GM21786 (cell line): ENCODE results near the gene KANK4.

Source experiments
- ATAC-seq: cut with Tn5 transposase; IDR thresholded peaks from one replicate; pipeline ENCODE4 v1.9.1; 2021; ENCODE audit not compliant: unreplicated experiment

KANK4 gene

DNA sequence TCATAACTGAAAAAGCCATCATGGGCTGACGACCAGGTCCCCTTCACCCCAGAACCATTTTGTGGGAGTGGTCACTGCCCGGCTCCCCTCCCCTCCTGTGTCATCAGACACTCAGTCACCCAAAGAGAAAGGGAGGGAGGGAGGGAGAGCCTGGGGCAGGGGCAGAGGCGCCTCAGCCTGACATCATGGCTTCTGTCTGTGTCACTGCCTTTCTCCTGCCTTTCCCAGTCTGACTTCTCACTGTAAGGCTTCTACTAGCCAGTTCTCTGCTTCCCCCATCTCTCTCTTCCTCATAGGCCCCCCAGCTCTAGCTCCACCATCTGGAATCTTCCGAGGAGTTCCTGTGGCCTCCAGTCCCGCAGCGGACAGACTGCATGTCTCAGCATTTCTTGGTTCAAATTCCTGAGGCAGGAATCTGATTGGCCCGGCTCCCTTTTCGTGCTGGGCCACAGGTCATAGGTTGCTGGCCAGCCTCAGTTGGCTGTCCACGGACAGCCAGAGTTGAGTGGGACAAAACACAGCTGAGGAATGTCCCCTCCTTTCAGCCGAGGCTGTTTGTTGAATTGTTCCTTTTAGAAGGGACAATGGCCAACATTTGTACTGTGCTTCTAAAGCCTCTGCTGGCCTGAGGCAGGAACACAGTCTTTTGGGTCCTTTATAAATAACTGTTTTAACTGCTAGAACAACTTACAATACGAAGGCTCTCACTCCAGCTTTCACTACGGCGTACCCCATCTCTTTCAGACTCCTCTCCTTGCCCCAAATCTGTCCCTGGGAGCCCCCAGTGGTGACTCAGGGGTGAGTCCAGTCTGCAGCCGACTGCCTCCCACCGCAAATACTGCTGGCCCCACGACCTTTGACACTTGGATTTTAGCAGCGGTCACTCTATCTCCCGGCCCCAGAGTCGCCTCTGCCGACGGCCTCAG is 18.7 kb upstream of the KANK4 start:
- no peak for ATAC-seq

DNA sequence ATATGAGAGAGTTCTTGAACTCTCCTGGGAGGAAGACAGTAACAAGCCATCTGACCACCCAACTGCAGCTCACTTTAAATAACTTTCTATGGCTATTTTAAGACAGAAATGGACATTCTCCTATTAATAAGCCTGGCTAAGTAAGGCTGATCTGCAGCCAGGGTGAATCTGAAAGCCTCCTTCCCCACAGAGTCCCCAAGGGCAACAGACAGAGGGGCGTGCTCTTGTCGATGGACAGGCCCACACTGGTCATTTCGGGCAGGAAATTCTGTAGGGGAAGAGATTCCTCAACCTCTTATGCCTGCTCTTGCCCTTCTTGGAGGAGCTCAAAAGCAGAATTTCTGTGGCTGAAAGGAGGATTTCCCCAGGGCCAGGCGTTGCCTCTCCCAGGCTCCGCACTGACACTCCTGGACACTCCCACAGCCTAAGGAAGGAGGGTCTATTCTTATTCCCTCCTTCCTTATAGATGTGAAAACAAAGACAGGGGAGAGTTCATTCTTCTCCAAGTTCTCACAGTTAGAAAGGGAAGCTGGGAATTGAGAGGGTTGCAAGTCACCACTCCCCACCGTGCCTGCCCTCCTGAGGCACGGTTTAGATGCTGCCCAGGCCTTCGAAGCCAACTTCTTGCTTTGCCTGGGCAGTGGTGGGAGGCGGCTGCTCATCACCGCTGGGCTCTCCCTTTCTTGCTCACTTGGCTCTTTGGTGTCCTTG is 17.9 kb upstream of the KANK4 start:
- ATAC-seq: no peak

DNA sequence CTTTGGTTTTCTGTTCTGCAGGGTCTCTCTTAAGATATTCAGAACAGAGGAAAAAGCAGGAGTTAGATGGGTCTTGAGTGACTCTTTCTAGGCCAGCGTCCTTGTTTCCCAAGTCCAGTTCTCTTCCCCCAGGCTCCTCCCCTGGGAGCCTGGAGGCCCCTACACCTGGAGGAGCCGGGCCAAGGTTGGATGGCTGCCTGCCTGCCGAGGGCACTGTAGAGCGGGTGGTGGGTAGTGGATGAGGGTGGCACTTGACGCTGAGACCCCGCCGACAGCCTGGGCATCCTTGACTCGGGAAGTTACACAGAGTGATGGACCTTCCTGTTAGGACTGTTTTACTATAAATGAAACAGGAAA is 17.4 kb upstream of the KANK4 start:
- ATAC-seq: no peak

DNA sequence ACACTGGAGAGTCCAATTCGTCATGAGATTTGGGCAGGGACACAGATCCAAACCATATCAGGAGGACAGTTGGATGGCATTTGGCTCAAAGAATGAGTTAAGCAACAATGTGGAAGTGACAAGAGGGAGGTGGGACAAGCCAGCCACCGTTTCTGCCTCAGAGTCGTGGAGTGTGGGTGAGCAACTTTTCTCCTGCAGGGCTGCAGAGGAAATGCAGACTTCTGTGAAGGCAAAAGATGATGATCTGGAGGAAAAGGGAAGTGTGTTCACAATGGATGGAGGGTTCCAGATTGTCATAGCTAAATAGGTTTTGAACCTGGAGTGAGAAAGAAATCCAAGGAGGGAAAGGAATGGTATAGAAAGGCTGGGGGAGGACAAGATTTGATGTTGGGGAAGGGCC is 16.4 kb upstream of the KANK4 start:
- no peak for ATAC-seq

DNA sequence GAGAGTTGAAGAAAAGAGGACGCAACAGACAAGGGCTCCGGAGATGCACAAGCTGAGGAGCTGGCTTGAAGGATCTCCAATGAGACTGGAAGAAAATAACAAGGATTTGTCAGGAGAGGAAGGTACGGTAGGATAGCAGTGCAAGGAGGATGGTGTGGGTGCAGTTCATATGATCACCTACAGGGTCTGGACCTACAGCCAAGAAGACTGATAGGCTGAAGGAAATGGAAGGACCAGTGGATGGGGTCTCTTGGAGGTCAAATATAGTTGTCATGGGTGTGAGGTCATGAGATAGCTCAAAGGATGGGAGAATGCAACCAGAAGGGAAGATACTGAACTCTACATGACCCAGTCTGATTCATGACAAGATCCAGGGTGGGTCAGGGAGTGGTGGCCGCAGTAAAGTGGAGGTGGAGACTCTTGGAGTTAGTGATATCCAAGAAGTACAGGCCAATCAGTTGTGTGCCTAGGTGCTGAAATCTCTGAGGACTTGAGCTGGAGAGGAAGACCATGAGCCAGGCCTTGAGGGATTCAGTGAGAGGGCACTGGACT is 15.3 kb upstream of the KANK4 start:
- ATAC-seq: no peak

DNA sequence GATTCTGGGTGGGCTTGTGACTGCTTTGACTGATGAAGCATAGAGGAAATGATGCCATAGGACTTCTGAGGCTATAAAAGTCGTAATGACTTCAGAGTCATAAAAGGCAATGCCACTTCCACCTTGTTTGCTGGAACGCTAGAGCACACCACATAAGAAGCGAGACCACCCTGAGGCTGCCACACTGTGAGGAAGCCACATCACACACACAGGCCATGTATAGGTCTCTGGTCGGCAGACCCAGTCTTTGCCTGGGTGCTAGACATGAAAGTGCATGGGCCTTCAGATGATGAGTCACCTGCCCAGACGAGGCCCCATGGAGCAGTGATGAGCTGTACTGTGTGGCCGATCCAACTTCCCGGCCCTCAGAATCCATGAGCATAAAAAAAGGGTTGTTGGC is 14.2 kb upstream of the KANK4 start:
- ATAC-seq: no peak

DNA sequence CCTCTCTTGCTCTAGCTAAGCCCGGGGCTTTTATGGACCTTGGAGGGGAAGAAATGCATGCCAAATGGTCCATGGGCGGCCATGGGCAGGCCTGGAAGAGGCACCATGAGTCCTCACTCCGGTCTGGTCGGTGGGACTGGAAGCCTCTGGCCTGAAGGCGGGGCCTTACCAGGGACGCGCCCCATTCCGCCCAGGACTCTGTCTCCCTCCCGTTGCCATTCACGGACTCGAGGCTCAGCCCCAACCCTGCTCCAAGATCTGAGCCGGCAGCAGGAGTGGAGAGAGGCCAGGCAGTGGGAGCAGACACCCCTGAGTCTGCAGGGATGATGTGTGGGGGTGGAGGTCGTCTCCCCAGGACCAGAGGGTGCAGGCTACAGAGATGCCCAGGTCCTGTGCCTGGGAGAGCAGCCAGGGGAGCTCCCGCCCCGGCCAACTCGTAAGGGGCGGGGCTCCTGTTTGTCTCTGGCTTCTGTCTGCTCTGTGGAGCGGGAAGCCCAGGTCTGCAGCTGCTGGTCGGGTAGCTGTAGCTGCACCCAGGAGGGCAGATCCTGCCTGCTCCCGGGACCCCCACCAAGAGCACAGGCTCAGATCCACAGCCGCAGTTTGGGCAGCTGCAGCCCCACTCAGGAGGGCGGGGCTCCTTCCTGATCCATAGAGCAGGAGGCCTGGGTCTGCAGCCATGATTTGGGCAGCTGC is 8.3 kb upstream of the KANK4 start:
- ATAC-seq: no peak

DNA sequence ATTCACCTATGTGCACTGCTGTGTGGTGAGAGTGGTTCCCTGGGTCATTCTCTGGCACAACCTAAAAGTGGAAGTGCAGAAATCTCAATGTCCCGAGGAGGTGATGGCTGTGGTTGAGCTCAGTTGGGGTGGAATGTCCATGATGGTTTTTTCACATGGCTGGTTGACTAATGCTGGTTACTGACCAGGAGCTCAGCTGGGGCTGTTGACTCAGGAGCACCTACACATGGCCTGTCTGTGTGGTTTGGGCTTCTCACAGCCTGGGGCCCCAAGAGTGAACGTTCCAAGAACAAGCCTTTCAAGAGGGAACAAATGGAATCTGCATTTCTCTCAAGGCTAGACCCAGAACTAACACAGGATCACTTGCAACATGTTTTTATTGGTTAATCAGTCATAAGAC is 6.4 kb upstream of the KANK4 start:
- ATAC-seq: no peak

DNA sequence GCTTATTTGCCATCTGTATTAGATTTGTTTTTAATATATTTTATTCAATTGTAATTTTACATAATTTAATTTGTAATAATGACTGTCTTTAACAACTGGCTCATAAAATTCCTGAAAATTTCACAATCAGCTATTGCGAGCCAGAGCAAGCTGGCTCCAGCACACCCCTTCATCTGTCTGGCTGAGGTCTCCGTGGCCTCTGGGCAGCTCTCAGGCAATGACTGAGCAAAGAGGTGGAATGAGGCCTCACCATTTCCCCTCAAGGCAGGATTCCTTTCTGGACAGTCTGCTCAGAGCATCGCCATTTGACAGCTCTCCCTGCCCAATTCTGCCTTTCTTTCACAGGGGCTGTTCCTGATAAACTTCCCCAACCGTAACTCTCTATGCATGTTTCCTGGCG is 5.8 kb upstream of the KANK4 start:
- no peak for ATAC-seq

DNA sequence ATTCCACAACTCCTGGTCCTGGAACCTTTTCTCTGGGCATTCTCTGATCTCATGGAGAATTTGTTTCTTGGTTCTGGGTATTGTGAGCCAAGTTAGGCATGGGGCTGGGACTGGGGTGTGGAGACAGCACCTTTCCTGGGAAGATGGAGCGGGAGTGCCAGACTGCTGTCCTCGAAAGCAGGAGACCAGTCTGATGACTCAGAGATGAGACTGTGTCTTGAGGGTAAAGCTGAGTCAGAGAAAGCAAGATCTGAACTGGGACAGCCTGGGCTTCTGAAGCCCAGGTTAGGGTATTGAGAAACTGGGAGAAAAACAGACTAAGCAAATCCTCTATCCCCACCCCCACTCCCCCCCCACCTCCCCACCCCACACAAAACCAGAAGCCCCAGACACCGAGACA is 2.2 kb upstream of the KANK4 start:
- ATAC-seq: no peak

DNA sequence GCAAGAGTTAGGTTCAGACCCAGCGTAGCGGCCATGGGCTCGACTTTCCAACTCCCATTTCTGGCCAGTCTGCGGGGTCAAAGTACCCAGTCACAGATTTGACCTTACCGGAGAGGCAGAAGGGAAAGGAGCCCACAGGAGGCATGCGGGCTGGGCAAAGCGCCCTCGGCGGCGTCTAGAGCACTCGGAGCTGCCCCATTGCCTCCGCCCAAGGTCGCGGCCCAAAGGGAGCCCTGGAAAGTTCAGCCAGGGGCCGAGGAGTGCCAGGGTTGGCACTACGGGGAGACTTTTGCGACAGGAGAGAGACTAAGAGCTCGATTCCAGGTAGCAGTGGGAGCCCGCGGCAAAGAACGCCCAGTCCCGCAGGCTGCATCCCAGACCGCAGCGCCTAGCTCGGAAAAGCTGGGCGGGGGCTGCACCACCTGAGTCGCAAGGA is 896 bp downstream of the KANK4 start:
- no peak for ATAC-seq

DNA sequence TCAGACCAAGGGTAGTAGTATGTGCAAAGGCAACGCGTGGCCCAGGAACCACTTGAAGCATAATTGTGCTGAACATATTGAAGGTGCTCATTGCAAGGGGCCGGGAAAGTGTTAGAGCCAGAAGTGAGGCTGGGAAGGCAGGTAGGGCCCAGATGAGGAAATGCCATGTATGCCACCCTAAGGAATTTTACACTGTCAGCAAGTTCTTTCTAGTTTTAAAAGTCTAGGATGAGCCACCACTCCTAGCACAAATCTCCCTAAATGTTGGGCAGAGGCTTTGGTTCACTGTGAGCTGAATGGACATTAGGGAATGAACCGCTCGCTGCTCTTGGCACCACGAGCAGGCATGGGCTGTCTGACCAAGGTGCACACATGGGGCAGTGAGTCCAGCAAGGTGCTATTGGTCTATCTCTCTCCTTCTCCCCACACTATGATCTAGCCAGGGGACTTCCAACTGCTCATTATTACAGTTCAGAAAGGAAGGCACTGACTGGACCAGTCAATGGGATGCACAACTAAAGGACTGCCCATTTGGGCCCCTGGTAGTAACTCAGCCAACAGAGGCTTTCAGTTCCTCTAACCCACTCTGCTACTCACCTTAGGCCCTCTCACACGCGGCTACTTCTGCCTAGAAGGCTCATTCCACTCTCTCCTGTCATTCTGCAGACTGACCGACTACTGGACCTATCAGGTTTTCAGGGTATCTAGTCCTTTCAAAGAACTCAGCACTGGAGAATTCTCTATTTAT is 2.0 kb downstream of the KANK4 start:
- ATAC-seq: no peak

DNA sequence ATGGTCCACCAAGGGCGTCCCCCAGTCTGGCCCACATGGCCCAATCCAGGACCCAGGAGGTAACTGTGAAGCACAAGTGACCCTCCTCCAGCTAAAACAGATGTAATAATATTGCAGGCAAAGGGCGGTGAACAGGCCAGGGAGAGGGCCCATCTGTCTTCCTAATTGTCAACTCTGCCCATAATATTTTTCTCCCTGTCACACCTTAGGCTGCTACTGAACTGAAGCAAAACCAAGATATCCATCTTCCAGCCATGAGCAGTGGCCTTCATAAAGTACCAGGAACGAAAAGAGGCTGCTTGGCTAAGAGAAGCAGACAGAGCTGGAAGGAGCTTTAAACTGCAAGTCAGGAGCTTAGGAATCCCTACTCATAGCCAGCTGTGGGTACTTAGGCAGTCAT is 3.1 kb downstream of the KANK4 start:
- no peak for ATAC-seq

DNA sequence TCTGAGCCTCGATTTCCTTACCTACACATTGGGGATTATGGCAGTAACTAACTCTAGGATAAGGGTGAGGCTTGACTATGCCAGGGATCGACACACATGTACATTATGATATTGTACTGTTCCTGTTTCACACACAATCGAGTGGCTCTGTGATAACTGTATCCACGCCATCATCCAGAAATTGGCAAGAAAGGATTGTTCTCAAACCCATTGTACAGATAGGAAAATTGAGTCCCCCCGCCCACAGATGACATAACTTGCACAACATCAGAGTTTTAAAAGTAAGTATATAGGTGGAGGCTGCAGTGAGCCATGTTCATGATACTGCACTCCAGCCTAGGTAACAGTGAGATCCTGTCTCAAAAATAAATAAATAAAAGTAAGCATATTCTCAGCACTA is 3.8 kb downstream of the KANK4 start:
- no peak for ATAC-seq

DNA sequence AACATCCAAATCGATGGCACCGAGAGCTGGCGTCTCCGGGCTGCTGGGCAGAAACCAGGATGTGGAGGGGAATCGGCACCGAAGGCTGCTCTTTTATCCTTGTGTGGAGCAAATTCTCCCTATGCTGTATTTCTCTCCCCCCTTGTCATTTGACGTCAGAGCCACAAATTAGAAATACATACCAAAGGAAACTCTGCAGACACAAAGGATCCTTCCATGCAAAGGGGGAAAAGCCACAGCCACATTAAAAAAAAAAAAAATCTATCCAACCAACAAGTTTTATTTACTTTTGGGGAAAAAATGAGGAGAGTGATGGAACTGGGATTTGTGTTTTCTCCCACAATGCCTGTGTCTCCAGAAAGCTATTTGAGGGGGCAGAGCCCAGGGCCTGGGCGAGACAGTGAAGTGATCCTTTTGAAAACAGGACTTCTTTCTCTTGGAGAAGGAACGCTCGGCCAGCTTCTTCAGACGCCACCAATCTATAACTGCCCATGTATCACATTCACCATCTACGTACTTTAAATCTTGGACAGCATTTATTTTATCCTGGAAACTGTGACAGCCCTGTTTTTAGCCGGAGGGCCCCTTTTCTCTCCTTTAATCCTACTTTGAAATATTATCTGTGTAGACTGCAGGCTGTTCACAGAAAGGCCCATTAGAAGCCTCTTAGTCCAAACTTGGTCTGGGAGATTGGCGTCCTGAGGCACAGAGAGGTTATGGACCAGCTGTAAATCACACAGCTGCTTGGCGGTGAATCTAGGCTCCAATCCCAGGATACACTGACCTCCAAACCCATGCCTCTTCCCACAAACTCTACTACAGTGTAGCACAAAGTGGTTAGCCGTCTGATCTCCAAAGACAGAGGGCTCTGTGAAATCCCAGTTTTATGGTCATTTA is 4.5 kb downstream of the KANK4 start:
- no peak for ATAC-seq

DNA sequence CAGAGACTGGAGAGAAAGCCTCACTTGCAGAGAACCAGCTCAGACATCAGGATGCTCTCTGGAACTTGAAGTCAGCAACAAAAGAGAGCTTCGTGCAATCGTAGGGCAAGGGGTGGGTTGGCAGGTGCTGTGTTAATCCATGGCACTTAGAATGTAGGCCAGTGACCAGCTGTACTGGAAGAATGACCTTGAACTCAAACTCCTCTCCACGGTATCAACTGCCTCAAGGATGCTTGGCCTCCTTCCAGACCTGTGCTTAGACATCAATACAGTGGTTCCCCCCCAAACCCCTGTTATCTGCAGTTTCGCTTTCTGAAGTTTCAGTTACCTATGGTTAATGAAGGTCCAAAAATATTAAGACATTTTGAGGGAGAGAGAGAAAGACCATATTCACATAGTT is 6.5 kb downstream of the KANK4 start:
- ATAC-seq: no peak

DNA sequence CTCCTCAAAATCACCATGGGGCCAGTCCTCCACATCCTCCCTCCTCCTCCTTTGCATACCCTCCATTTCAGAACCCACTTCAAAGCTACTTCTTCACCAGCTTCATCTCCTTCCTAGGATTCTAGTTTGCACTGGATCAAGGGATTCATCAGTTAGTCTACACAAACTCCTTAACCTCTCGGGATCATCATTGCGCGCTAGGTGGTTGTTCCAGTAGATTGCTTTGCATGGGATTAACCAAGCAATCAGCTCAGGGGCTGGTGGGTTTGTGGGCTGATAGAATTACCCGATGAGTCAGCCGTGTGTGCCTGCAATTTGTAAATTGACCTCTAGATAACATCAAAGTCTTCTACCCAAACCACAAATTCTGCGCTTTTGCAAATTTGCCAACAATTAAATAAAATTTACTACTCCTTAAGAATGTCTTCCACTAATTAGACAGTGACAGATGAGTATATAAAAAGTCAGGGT is 7.7 kb downstream of the KANK4 start:
- ATAC-seq: no peak

DNA sequence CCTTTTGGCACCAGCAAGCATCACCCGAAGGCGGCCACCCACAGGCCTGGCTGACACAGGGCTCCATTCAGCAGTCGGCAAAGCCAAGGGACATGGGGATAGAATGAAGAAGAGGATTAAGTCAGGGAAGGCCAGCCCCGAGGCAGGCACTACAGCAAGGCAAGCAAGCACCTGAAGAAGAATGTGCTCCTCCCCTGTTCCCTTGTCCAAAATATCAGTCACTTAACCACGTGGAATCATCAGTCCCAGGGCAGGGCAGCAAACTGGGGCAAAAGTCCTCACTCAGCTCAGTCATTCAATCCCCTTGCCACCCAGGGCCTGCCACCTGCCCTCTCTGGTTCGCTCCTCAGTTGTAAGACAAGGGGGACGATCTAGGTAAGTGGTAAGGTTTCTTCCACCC is 9.3 kb downstream of the KANK4 start:
- ATAC-seq: no peak

DNA sequence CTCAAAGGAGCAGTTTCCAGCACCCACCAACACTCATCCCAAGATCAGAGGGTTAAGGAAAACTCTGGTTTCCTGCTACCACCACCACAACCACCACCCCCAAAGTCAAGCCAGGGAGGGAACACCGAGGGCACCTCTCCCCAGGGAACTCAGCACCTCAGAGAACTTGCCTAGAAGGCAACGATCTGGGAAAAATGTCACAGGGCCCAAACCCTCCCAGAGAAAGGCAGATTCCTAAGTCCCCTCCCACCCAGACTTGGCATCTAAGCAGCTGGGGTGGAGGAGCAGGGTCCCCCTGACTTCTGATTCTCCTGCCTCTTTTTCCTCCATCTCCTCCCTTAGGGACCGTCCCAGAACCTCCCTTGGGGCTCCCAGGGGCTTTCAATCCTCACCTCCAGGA is 10.6 kb downstream of the KANK4 start:
- ATAC-seq: no peak
